Measurements from ENCODE around the gene KCNMB4. TPM values are rescaled to one million over a fixed set of nuclear protein-coding genes. Genes with fewer than 3 reads are reported as not detected.

Gene KCNMB4
- total RNA-seq, 2 donors from 2014 or later = 2.8 to 3.2 TPM

GRCh38 chr12:70403826-70404225, 37.7 kb downstream of the KCNMB4 start:
- Histone ChIP-seq H3K4me3 (no peak overlapping the region), H3K36me3 (no peaks in the 10 kb centered on the region), H3K27me3 (no peaks in the 10 kb centered on the region), H3K9me3 (no peaks in the 10 kb centered on the region), H3K27ac (no peak overlapping the region), H3K4me1 (no peaks in the 10 kb centered on the region)
- no peak for DNase-seq (ENCODE audit: low spot score)
- TF ChIP-seq, protein P1, sequence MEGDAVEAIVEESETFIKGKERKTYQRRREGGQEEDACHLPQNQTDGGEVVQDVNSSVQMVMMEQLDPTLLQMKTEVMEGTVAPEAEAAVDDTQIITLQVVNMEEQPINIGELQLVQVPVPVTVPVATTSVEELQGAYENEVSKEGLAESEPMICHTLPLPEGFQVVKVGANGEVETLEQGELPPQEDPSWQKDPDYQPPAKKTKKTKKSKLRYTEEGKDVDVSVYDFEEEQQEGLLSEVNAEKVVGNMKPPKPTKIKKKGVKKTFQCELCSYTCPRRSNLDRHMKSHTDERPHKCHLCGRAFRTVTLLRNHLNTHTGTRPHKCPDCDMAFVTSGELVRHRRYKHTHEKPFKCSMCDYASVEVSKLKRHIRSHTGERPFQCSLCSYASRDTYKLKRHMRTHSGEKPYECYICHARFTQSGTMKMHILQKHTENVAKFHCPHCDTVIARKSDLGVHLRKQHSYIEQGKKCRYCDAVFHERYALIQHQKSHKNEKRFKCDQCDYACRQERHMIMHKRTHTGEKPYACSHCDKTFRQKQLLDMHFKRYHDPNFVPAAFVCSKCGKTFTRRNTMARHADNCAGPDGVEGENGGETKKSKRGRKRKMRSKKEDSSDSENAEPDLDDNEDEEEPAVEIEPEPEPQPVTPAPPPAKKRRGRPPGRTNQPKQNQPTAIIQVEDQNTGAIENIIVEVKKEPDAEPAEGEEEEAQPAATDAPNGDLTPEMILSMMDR (IDR thresholded peaks at IDR 0.05) = no peak

- no peak overlapping the region for H3K4me3 ChIP-seq
- H3K27ac ChIP-seq = no peak overlapping the region
- H3K36me3 ChIP-seq = no peaks in the 10 kb centered on the region
- no peaks in the 10 kb centered on the region for H3K4me1 ChIP-seq
- TF ChIP-seq, protein P1 (IDR thresholded peaks at IDR 0.05) = no peak
- H3K27me3 ChIP-seq = no peaks in the 10 kb centered on the region
- no peaks in the 10 kb centered on the region for H3K9me3 ChIP-seq
- no peak for DNase-seq (ENCODE audit: low spot score)
Observed at GRCh38 chr12:70408004-70408790, 42.1 kb downstream of the KCNMB4 start.

- Histone ChIP-seq H3K9me3 (no peaks in the 10 kb centered on the region), H3K36me3 (no peaks in the 10 kb centered on the region), H3K27ac (no peak overlapping the region), H3K4me1 (no peaks in the 10 kb centered on the region), H3K4me3 (no peak overlapping the region), H3K27me3 (no peaks in the 10 kb centered on the region)
- TF ChIP-seq, protein P1 (IDR thresholded peaks at IDR 0.05) = no peak
- no peak for DNase-seq (ENCODE audit: low spot score)
Observed at GRCh38 chr12:70415987-70416386, 49.9 kb downstream of the KCNMB4 start.

DNA sequence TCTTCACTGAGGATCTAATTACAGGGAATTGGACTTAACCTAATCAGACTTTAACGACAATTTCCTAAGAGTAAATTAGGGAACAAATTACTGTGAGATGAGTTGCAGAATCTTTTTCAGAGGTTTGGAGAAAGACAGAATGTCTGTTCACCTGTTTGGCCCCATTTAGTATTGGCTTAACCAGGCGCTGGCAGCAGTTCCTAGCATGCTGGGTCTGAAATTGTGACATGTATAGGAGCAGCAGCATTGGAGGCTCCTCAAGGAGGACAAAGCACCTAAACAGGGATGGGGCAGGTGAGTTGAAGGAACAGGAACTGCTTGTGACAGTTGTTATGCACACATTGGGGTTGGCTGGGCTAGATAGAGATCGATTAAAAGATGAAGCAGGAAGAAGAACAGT, 51.0 kb downstream of the KCNMB4 start:
- TF ChIP-seq, protein P1 (IDR thresholded peaks at IDR 0.05) = no peak
- no peak for DNase-seq (ENCODE audit: low spot score)
- no peak overlapping the region for H3K27ac ChIP-seq

GRCh38 chr12:70418101-70418500, 52.0 kb downstream of the KCNMB4 start:
- no peaks in the 10 kb centered on the region for H3K36me3 ChIP-seq
- TF ChIP-seq, protein P1 (IDR thresholded peaks at IDR 0.05) = no peak
- H3K9me3 ChIP-seq = no peaks in the 10 kb centered on the region
- no peaks in the 10 kb centered on the region for H3K27me3 ChIP-seq
- no peak overlapping the region for H3K27ac ChIP-seq
- H3K4me3 ChIP-seq = no peak overlapping the region
- no peak for DNase-seq (ENCODE audit: low spot score)
- no peaks in the 10 kb centered on the region for H3K4me1 ChIP-seq

More for the DNA sequence above, 51.0 kb downstream of the KCNMB4 start:
- H3K4me3 ChIP-seq = no peak overlapping the region
- no peaks in the 10 kb centered on the region for H3K9me3 ChIP-seq
- H3K27me3 ChIP-seq = no peaks in the 10 kb centered on the region
- H3K4me1 ChIP-seq = no peaks in the 10 kb centered on the region
- H3K36me3 ChIP-seq = no peaks in the 10 kb centered on the region

DNA sequence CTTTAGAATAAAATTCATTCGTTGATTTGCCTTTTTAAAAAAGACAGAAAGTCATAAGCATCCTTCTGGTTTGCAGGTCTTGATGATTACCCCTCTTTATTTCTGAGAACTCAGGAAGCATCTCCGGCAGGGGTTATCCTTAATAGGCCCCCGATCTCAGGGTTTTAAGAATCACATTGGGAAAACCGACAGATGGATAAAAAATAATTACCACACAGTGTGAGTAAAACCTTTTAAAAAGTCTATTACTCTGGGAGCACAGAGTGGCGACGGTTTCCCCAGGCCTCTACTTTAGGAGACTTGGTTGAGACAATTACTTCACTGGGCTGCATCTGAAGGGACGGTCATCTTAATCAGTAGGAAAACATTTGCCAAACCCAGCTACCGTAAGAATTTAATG, 56.5 kb downstream of the KCNMB4 start:
- TF ChIP-seq, protein P1 (IDR thresholded peaks at IDR 0.05) = no peak
- Histone ChIP-seq H3K36me3 (no peaks in the 10 kb centered on the region), H3K4me1 (no peaks in the 10 kb centered on the region), H3K27ac (no peak overlapping the region), H3K4me3 (no peak overlapping the region), H3K27me3 (no peaks in the 10 kb centered on the region), H3K9me3 (no peaks in the 10 kb centered on the region)
- DNase-seq (ENCODE audit: low spot score) = no peak

Data from right atrium auricular region (tissue), 2 donors.